Epithelial cell of proximal tubule (primary cell): ENCODE measurements around the gene SFMBT2. TPM values are rescaled to one million over a fixed set of nuclear protein-coding genes. Genes with fewer than 3 reads are reported as not detected.

Experiments
- DNase-seq: peaks from one replicate; pipeline ENCODE4 v3.0.0-alpha.2; 2011; ENCODE audit warnings: low read depth
- H3K4me3 ChIP-seq: 2 replicates; pipeline ENCODE4 v1.5.1; 2011; ENCODE audit warnings: low read depth, mild to moderate bottlenecking, low read length
- total RNA-seq: library from RNA; depleted of rRNA; stranded (reverse); fragments of >200 nt; gene quantifications from 2 replicates; pipeline ENCODE4 v1.2.3, GENCODE V29; 2015
- TF ChIP-seq, protein P1 (sequence below): conservative IDR thresholded peaks from 2 replicates; pipeline ENCODE4 v1.5.1; 2012; ENCODE audit warnings: low read depth, mild to moderate bottlenecking, low read length

Gene SFMBT2
- total RNA-seq, 1 donor from 2014 or later = 2.4 TPM

DNA sequence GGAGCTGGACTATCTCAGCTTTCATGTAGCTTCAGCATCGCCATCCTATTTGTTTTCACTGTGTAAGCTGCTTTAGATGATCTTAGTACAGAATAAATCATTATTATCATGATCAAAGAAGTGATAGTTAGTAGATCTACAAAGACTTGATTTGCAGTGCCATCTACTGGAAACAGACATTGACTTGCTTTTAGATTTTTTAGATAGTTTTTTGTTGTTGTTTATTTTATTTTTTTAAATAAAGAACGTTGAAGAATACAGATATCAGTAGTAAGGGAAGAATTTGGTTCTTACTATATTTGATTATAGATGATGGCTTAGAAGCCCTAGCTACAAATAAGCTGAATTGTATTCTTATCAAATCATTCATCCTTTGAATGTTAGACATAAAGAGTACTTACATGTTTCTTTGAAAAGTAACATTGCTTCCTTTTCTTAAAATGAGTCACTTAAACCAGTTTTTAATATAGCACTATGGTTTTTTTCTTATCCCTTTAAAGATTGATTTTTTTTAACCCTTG is 6.3 kb upstream of the SFMBT2 start:
- TF ChIP-seq, protein P1, sequence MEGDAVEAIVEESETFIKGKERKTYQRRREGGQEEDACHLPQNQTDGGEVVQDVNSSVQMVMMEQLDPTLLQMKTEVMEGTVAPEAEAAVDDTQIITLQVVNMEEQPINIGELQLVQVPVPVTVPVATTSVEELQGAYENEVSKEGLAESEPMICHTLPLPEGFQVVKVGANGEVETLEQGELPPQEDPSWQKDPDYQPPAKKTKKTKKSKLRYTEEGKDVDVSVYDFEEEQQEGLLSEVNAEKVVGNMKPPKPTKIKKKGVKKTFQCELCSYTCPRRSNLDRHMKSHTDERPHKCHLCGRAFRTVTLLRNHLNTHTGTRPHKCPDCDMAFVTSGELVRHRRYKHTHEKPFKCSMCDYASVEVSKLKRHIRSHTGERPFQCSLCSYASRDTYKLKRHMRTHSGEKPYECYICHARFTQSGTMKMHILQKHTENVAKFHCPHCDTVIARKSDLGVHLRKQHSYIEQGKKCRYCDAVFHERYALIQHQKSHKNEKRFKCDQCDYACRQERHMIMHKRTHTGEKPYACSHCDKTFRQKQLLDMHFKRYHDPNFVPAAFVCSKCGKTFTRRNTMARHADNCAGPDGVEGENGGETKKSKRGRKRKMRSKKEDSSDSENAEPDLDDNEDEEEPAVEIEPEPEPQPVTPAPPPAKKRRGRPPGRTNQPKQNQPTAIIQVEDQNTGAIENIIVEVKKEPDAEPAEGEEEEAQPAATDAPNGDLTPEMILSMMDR = peak; percentile 64
- DNase-seq = peak; percentile 22
- no peak overlapping the region for H3K4me3 ChIP-seq

- H3K4me3 ChIP-seq = no peak overlapping the region
These were observed 3.9 kb upstream of the SFMBT2 start for GRCh38 chr10:7414766-7415165.

GRCh38 chr10:7412928-7413282 is 2.1 kb upstream of the SFMBT2 start:
- H3K4me3 ChIP-seq = no peak overlapping the region

More at GRCh38 chr10:7414766-7415165, 3.9 kb upstream of the SFMBT2 start:
- no peak for DNase-seq
- TF ChIP-seq, protein P1 = no peak

DNA sequence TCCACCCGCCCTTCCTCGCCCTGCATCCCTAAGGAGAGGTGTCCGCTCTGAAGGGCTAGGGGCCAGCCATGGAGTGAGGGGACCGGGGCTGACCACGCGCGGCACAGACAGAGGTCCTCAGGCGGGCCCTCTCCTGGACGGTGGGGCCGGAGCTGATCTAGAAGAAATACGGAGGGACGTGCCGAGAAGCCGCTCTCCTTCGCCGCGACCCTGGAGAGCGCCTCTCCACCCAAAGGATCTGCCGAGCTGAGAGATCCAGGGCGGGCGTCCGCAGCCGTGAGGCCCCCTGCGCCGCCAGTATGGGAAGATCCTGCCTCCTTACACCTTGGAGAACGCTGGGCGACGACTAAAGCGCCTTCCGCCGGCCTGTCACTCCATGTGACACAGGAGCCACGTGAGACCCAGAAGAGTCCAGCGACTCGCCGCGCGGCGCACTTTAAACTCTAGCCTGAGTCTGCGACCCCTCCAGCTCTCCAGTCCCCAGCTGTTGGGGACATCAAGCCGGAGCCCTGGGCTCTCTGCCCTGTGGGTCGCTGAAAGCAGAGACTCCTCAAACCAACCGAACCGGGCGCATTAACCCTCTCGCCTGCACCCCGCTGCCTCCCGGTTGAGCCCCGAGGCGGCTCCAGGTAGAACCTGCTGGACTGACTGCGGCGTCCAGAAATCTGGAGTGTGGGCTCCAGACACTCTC is 1.5 kb upstream of the SFMBT2 start:
- peak overlapping the region; percentile 18 for H3K4me3 ChIP-seq
- TF ChIP-seq, protein P1 = no peak
- no peak for DNase-seq

More at GRCh38 chr10:7412928-7413282, 2.1 kb upstream of the SFMBT2 start:
- TF ChIP-seq, protein P1 = no peak
- DNase-seq = no peak

GRCh38 chr10:7411671-7412128 is 866 bp upstream of the SFMBT2 start:
- TF ChIP-seq, protein P1 = no peak
- DNase-seq = no peak
- no peak overlapping the region for H3K4me3 ChIP-seq

- DNase-seq = no peak
- peak overlapping the region; percentile 63 for H3K4me3 ChIP-seq
- TF ChIP-seq, protein P1 = no peak
These were observed 453 bp downstream of the SFMBT2 start for GRCh38 chr10:7410301-7410861.
